ENCODE data around the gene CLCN1. TPM values are rescaled to one million over a fixed set of nuclear protein-coding genes. Genes with fewer than 3 reads are reported as not detected.

The CLCN1 gene
- total and polyA plus RNA-seq, 10 of the 15 experiments (the other 5 are each of a cell fraction or from before 2014, with no cell fraction given) = 0.30 TPM; not detected in 9

DNA sequence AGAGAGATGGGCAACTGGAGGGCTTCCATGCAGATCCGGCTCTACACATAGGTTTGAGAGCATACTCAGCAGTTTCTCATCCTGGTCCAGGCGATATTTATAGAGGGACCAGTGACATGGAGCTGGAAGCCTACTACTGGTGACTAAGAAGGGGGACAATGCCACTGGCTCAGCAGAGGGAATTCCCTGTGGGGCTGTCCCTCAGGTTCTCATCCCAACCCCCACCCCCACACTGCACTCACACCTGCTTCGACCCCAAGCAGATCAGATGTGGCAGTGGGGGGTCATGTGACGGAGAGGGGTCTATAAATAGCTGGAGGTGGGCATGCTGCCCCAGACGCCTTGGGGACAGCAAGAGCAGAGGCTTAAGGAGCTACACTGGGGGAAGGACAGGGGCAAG is at the start of gene CLCN1 (continued):
- TF ChIP-seq ZNF592 (IDR thresholded peaks at IDR 0.05) = no peak

DNA sequence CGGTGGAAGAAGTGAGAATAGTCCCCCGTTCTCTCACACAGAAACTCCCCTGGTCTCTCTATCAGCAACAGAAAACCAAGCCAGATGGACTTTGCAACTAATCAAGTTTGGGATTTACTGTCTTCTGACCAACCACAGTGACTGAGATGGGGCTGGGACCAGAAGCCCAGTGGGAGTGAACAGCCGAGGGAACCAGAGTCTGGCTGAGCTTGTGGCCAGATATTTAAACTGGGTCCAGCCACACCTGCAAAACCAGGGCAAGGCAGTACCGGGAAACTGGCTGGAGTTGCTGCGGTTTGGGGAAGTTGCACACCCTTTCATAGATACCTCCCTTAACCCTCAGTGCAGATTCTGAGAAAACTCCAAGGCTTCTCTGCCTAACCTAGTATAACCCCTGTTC is 46.7 kb upstream of the CLCN1 start:
- H3K27ac ChIP-seq (ENCODE audit: control insufficient read depth, insufficient read depth) = no peak overlapping the region
- H3K4me3 ChIP-seq = no peak overlapping the region
- no peaks in the 10 kb centered on the region for H3K9me3 ChIP-seq (replicated peaks; ENCODE audit: control insufficient read depth, insufficient read depth, low read length)
- H3K36me3 ChIP-seq (ENCODE audit: control insufficient read depth in 2 of 2, insufficient read depth in 2 of 2, low read length in 1 of 2) = peaks cover 5 to 12% of the 10 kb centered on the region in 2 experiments
- in situ Hi-C loops (cut with MboI) = no loop called here
- FAIRE-seq (no peak), ATAC-seq (no peak), DNase-seq (ENCODE audit: low read depth, low spot score) (no peak)
- BruUV-seq (replicated peaks) = no TSS peak
- no peaks in the 10 kb centered on the region for H4K20me1 ChIP-seq (ENCODE audit: control insufficient read depth, insufficient read depth)
- ChIA-PET CTCF (interaction anchor here (1.0 to 2.0 kb wide), 2 partner anchors 10 to 29 kb away, joined by 4 to 5 read pairs; no protein-coding TSS in a partner anchor), RAD21 (ENCODE audit: unreplicated experiment) (no interaction called here), SMC1A (ENCODE audit: uncharacterized antibody, unreplicated experiment) (interaction anchor here (0.9 kb wide), 1 partner anchor 11 kb away, joined by 3 read pairs; no protein-coding TSS in a partner anchor), POLR2A (no interaction called here)
- intact Hi-C loops (cut with micrococcal nuclease; ENCODE audit: unreplicated experiment) = no loop called here
- WGBS (ENCODE audit: insufficient coverage, insufficient replicate concordance, low lambda C conversion rate, missing lambda C conversion rate) = 75% methylated on average over 5 of the region's 5 CpGs
- H3K9ac ChIP-seq (ENCODE audit: control insufficient read depth, insufficient read depth, low read length) = no peak overlapping the region
- H3K4me2 ChIP-seq (ENCODE audit: control insufficient read depth, insufficient read depth) = no peak overlapping the region
- H3K27me3 ChIP-seq (replicated peaks in 1 of 2; ENCODE audit: control insufficient read depth in 2 of 2, insufficient read depth in 2 of 2, low read length in 1 of 2) = no peaks in the 10 kb centered on the region
- no peak for TF ChIP-seq BMI1 (IDR thresholded peaks at IDR 0.05; ENCODE audit: borderline replicate concordance)
- no peak for TF ChIP-seq CHD1 (IDR thresholded peaks at IDR 0.05; ENCODE audit: low read depth, low read length)
- no peak for TF ChIP-seq SUPT20H (IDR thresholded peaks at IDR 0.05; ENCODE audit: borderline replicate concordance, control insufficient read depth, low read depth, low read length)
- no peak for TF ChIP-seq TCF7 (IDR thresholded peaks at IDR 0.05; ENCODE audit: borderline replicate concordance)
- TF ChIP-seq PAX8 (IDR thresholded peaks at IDR 0.05) = no peak
- TF ChIP-seq, protein P1, sequence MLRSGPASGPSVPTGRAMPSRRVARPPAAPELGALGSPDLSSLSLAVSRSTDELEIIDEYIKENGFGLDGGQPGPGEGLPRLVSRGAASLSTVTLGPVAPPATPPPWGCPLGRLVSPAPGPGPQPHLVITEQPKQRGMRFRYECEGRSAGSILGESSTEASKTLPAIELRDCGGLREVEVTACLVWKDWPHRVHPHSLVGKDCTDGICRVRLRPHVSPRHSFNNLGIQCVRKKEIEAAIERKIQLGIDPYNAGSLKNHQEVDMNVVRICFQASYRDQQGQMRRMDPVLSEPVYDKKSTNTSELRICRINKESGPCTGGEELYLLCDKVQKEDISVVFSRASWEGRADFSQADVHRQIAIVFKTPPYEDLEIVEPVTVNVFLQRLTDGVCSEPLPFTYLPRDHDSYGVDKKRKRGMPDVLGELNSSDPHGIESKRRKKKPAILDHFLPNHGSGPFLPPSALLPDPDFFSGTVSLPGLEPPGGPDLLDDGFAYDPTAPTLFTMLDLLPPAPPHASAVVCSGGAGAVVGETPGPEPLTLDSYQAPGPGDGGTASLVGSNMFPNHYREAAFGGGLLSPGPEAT (IDR thresholded peaks at IDR 0.05; ENCODE audit: low read depth) = no peak
- no peak for TF ChIP-seq KLF5 (IDR thresholded peaks at IDR 0.05; ENCODE audit: partially characterized antibody)
- TF ChIP-seq NBN (IDR thresholded peaks at IDR 0.05) = no peak
- TF ChIP-seq JUND (IDR thresholded peaks at IDR 0.05; ENCODE audit: low read depth, low read length) = no peak
- TF ChIP-seq IRF4 (IDR thresholded peaks at IDR 0.05; ENCODE audit: low read depth, low read length) = no peak
- no peak for TF ChIP-seq ASH2L (IDR thresholded peaks at IDR 0.05; ENCODE audit: borderline replicate concordance, low read depth)
- TF ChIP-seq RAD51 (IDR thresholded peaks at IDR 0.05) = no peak
- no peak for TF ChIP-seq BACH1 (IDR thresholded peaks at IDR 0.05; ENCODE audit: borderline replicate concordance)
- TF ChIP-seq SMAD1 (IDR thresholded peaks at IDR 0.05; ENCODE audit: low read depth, partially characterized antibody) = no peak
- no peak for TF ChIP-seq TCF3 (IDR thresholded peaks at IDR 0.05; ENCODE audit: borderline replicate concordance, insufficient read depth, low read depth, low read length)
- TF ChIP-seq, protein P2, sequence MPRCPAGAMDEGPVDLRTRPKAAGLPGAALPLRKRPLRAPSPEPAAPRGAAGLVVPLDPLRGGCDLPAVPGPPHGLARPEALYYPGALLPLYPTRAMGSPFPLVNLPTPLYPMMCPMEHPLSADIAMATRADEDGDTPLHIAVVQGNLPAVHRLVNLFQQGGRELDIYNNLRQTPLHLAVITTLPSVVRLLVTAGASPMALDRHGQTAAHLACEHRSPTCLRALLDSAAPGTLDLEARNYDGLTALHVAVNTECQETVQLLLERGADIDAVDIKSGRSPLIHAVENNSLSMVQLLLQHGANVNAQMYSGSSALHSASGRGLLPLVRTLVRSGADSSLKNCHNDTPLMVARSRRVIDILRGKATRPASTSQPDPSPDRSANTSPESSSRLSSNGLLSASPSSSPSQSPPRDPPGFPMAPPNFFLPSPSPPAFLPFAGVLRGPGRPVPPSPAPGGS (IDR thresholded peaks at IDR 0.05; ENCODE audit: borderline replicate concordance, insufficient read depth, low read depth, low read length, poor library complexity, severe bottlenecking) = no peak
- H2AFZ ChIP-seq (ENCODE audit: control insufficient read depth, low read depth, low read length) = no peak overlapping the region
- H3K4me1 ChIP-seq (ENCODE audit: control insufficient read depth, insufficient read depth, low read length) = peaks cover 10% of the 10 kb centered on the region
- H3K79me2 ChIP-seq (ENCODE audit: control insufficient read depth, insufficient read depth, low read length) = peaks cover 5% of the 10 kb centered on the region
